ENCODE measurements around the gene ABCB11.
"Not testable (repeated sequence)": the region's sequence is repeated elsewhere in the genome, so short reads cannot be mapped to it uniquely, and the experiment has no call there.

The ABCB11 gene

GRCh38 chr2:169041594-169041993 is 10.5 kb upstream of the ABCB11 start:
- DNase-seq: no peak

GRCh38 chr2:169039702-169040101 is 8.6 kb upstream of the ABCB11 start:
- DNase-seq: peak; percentile 93

GRCh38 chr2:169038338-169038757 is 7.2 kb upstream of the ABCB11 start:
- peak; percentile 96 for DNase-seq

GRCh38 chr2:169036736-169037440 is 5.8 kb upstream of the ABCB11 start:
- peak; percentile 82 for DNase-seq

- DNase-seq: no peak
Measured at GRCh38 chr2:169035887-169036286, 4.8 kb upstream of the ABCB11 start.

- DNase-seq: no peak
Measured at GRCh38 chr2:169034984-169035544, 3.9 kb upstream of the ABCB11 start.

- DNase-seq: peak; percentile 63
Measured at GRCh38 chr2:169034256-169034655, 3.1 kb upstream of the ABCB11 start.

GRCh38 chr2:169029341-169029740 is 1.8 kb downstream of the ABCB11 start:
- DNase-seq: no peak

GRCh38 chr2:169027234-169027633 is 3.9 kb downstream of the ABCB11 start:
- DNase-seq: no peak

GRCh38 chr2:169026056-169026455 is 5.1 kb downstream of the ABCB11 start:
- DNase-seq: no peak

GRCh38 chr2:169023161-169023560 is 8.0 kb downstream of the ABCB11 start:
- DNase-seq: no peak

- DNase-seq: no peak
Measured at GRCh38 chr2:169018390-169018789, 12.7 kb downstream of the ABCB11 start.

GRCh38 chr2:169015943-169016342 is 15.2 kb downstream of the ABCB11 start:
- DNase-seq: peak; percentile 43

- DNase-seq: no peak
Measured at GRCh38 chr2:169014780-169015179, 16.3 kb downstream of the ABCB11 start.

- no peak for DNase-seq
Measured at GRCh38 chr2:169013628-169014026, 17.5 kb downstream of the ABCB11 start.

GRCh38 chr2:169012812-169013627 is 18.1 kb downstream of the ABCB11 start:
- DNase-seq: no peak

- DNase-seq: not testable (repeated sequence)
Measured at GRCh38 chr2:169012191-169012792, 18.8 kb downstream of the ABCB11 start.

GRCh38 chr2:169011698-169012097 is 19.4 kb downstream of the ABCB11 start:
- DNase-seq: no peak

GRCh38 chr2:169010633-169011460 is 20.3 kb downstream of the ABCB11 start:
- no peak for DNase-seq

- DNase-seq: no peak
Measured at GRCh38 chr2:169009865-169010579, 21.1 kb downstream of the ABCB11 start.

GRCh38 chr2:169007941-169008340 is 23.2 kb downstream of the ABCB11 start:
- DNase-seq: peak; percentile 36

GRCh38 chr2:169007356-169007755 is 23.8 kb downstream of the ABCB11 start:
- peak; percentile 75 for DNase-seq
